HG02571 (cell line): ENCODE data around the gene GSAP.
"Not testable (repeated sequence)": the region's sequence is repeated elsewhere in the genome, so short reads cannot be mapped to it uniquely, and the experiment has no call there.

Experiments used
- ATAC-seq: cut with Tn5 transposase; IDR thresholded peaks from one replicate; pipeline ENCODE4 v1.9.1; 2021; ENCODE audit warnings: mild to moderate bottlenecking, moderate library complexity; ENCODE audit not compliant: unreplicated experiment

Gene GSAP, protein sequence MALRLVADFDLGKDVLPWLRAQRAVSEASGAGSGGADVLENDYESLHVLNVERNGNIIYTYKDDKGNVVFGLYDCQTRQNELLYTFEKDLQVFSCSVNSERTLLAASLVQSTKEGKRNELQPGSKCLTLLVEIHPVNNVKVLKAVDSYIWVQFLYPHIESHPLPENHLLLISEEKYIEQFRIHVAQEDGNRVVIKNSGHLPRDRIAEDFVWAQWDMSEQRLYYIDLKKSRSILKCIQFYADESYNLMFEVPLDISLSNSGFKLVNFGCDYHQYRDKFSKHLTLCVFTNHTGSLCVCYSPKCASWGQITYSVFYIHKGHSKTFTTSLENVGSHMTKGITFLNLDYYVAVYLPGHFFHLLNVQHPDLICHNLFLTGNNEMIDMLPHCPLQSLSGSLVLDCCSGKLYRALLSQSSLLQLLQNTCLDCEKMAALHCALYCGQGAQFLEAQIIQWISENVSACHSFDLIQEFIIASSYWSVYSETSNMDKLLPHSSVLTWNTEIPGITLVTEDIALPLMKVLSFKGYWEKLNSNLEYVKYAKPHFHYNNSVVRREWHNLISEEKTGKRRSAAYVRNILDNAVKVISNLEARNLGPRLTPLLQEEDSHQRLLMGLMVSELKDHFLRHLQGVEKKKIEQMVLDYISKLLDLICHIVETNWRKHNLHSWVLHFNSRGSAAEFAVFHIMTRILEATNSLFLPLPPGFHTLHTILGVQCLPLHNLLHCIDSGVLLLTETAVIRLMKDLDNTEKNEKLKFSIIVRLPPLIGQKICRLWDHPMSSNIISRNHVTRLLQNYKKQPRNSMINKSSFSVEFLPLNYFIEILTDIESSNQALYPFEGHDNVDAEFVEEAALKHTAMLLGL

DNA sequence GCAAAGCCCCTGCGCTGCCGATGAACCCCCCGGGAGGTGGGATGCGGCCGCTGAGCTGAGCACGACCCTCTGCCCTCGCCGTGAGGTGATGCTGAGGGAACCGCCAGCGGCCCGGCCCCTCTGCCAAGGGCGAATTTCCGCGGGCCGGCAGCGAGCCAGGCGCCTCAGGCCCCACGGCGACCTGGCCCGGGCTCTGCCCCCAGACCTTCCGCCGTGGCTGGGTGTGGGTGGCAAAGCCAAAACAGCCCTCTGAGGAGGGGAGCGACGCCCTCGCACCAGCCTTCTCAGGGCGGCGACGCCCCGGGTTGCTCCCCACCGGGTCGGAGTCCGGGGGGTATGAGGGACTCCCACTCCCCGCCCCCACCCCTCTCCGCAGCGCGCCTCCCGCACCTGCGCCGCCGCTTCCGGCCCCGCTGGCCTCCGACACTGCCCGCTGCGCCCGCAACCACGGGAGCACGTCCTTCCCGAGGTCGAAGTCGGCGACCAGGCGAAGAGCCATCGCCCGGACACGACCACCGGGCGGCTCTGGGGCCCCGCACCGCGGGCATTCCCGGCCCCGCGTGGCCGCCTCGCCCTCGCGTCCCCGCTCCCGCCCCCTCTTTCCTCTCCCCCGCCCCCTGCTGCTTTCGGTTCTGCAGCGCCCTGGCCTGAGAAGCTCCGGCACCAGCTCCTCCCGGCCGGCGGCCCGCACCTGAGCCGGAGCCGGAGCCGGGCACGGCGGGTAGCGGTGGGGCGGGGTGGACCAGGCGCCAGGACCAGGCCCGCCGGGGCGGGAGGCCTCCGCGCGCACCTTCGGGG, at the start of gene GSAP:
Gene GSAP, minus strand, starts transcription at position 527 of the 798 bp plus-strand sequence. Its CDS starts 28 bp downstream, at position 499.
- peak; percentile 63 for ATAC-seq

DNA sequence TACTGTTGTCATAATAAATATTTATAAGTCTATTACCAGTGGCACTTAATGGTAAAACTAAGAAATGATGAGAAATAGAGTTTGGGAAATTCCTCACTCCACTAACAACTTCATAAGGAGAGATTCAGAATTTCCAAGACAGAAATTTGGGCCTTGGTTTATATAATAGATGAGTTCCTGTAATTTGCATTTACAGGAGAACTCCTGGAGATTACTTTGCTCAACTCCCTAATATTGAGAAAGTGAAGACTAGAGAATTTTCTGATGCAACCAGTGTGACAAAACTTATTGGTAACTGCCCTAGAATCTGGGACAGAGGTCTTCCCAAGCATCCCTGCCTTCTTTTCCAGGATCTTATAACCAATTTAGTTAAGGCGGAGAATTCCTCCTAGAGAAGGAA, 49.1 kb upstream of the GSAP start:
- ATAC-seq: no peak

DNA sequence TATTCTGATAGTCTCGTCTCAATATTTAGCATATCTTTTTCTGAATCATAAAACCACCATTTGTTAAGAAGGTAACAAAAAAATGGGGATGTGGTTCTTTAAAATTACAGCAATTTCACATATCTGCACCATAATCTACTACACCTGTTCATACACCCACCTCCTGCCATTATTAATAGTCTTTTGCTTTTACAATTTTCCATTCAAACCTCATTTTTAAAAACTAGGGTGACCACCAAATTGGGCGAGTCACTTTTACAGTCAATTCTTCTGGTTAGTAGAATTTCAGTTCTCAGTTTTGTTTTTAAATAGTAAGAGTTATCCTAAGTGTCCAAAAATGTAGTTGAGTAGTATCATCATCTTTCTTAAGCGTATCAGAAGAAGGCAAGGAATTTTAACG, 48.4 kb upstream of the GSAP start:
- ATAC-seq: no peak

DNA sequence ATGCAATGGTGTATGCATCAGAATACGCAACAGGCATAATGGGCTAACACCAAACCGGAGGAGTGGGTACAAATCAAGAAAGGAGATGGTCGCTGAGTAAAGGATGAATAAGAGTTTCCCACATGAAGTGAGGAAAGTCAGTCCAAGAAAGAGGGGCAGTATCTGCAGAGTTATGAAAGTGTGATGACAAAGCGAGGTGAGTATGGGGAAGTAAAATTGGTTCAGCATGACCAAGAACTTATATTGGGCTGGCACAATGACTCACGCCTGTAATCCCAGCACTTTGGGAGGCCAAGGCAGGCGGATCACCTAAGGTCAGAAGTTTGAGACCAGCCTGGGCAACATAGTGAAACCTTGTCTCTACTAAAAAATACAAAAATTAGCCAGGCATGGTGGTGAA, 47.5 kb upstream of the GSAP start:
- peak; percentile 43 for ATAC-seq

DNA sequence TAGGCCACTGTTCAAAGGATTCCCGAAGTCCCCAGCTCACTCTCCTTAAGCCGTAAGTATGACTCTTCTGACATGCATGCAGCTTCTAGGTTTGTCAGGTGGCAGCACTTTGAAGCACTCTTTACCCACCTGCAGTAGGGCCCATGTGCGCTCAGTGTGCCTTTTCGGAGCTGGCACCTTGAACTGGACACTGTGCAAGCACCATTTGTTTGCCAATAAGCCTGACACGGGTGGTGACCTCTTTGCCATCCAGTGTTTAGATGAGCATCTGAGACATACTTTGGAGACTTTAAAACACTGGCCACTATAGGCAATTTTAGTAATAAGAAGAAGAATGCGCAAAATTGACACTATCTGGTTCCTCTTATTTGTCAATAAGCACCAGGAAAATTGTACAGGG, 45.7 kb upstream of the GSAP start:
- ATAC-seq: no peak

DNA sequence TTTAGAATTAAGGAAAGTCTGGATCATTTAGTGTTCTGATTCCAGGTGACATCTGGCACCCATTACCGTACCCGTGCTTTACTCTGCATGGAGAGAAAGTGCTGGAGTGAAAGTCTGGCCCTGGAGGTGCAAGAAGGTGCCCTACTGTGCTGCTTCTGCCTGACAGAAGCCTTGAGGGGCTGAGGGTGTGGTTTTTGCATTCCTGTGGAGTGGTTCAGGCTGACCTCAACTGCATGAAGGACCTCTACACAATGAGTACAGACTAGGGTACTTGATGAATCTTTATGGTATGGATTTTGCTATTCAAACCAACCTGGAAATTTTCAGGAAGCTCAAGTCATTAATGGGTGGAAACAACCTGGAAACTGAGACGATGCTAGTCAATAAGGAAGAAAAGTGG, 45.1 kb upstream of the GSAP start:
- no peak for ATAC-seq

DNA sequence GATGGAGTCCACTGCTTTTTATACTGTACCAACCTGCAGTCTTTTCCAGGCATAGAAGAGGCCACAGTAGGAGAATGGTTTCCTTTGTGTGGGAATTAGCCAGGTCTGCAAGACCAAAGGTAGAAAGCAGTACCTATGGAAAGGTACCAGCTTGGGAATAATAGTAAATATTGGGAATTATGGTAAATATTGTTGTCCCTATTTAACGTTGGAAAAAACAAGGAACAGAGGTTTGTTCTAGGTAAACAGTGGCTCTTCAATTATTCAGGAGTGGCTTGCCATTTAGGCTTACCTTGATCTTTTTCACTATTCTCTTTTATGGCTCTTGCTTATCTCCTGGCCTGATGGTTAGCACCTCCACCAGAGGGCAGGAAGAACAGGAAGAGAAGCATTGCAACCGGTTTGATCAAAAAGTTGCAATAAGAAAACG, 43.9 kb upstream of the GSAP start:
- ATAC-seq: no peak

DNA sequence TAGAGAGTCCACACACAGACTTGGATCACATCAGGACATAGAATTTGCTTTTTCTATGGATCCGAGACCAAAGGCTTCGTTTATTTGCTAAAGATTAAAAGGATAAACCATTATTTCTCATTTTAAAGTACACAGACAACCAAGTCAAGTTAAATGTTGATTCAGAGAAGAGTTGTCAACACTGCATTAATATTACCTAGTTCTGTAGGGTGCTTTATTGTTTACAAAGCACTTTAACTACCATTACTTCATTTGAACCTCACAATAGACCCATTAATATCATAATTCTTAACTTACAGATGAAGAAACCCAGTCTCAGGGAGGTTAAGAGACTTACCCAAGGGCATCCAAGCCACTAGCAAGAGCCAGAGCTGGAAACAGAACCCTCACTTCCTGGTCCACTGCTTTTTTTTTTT, 43.2 kb upstream of the GSAP start:
- ATAC-seq: no peak

DNA sequence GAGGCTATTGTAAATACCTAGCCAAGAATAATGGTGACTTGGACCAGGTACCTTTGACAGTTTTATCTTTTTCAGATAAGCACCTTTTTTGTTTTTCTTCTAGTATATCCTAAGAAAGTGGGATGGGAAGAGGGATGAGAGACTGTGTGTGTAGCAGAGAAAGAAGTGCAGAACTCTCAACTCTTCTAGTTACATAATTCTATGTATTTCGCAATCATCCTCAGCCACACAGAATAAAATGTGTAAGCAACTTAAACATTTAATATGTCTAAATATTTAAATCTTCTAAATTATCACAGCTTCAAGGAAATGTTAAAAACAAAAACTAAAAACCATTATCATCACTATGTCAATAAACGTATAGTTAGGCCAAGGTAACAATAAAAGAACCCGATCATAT, 42.6 kb upstream of the GSAP start:
- ATAC-seq: no peak

DNA sequence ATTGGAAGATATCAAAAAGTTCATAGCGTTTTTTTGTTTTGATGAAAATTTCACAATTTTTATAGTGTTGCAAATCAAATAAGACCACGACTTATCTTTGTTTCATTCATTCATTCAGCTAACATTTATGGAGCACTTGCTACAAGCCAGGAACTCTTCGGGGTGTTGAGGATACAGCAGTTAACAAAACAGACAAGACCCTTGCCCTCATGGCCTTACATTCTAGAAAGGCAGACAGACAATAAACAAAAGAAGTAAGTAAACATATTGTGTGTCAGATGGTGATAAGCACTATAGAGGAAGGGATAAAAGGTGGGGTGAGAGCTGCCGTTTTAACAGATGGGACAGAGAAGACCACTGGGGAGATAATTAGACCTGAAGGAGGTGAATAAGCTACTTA, 41.6 kb upstream of the GSAP start:
- ATAC-seq: no peak

DNA sequence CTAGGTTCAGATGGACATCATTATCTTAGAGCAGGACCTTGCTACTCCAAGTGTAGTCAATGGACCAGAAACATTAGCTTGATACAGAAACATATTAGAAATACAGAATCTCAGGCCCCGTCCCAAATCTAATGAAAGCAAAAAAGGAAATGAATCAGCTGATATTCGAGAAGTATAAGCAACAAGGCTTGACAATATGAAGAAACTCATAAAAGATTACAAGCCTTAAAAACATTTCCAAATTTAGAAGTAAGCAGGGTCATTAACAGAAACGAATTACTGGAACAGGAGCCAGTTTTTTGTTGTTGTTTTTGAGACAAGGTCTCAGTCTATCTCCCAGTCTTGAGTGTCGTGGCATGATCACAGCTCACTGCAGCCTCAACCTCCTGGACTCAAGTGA, 40.5 kb upstream of the GSAP start:
- ATAC-seq: no peak

DNA sequence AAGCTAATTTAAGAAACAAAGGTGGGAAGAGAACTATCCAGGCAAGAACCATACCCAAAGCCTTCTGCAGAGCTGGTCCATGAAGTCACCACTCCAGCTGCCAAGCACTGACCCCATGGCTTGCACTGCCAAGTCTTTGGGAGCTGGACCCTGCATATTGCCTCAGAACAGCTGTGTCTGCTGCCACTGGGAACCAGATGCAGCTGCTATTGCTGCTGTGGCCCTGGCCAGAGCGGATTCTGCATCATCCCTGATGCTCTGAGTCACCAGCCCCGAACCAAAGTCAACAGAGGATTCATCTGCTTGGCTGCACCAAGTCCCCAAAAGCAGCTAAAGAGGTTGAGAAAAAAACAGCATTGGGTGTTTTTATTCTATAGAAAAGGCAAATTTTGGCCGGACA, 39.2 kb upstream of the GSAP start:
- no peak for ATAC-seq

DNA sequence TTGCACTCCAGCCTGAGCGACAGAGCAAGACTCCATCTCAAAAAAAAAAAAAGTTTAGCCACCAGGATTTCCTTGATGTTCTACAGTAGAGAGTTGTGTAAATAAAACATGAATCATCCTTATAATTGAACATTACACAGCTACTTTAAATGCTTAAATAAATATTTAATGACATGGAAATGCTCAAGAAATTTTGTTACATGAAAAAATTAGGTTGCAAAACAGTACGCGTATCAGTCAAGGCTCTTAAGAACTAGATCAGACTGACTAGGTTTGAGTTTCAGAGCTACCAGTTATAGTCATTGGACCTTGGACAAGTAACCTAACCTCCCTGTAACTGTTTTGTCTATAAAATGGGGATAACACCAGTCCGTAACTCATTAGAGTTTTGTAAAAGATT, 38.7 kb upstream of the GSAP start:
- ATAC-seq: no peak

DNA sequence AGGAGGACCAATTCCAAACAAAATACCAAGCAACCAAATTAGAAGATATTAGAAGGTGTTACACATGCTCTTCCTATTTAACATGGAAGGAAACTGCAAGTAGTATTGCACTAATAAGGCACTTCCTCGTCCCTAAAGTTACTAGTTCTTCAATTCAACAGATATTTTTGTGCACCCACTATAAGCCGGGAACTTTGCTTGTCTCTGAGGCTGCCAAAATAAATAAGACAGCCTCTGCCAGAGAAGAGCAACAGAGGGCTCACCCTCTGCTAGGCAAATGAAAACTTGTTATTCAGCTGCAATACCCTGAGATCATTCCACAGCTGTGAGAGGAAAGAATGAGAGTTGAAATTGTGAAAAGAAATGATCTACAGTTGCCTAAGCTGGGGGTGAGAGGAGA, 37.4 kb upstream of the GSAP start:
- ATAC-seq: no peak

DNA sequence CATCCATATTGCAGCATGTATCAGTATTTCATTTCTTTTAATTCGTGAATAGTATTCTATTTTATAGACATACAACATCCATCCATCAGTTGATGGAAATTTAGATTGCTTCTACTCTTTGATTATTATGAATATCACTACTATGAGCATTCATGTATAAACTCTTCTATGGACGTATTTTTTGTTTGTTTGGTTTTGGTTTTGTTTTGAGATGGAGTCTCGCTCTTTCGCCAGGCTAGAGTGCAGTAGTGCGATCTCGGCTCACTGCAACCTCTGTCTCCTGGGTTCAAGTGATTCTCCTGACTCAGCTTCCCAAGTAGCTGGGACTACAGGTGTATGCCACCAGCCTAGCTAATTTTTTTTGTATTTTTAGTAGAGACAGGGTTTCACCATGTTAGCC, 35.8 kb upstream of the GSAP start:
- not testable (repeated sequence) for ATAC-seq

DNA sequence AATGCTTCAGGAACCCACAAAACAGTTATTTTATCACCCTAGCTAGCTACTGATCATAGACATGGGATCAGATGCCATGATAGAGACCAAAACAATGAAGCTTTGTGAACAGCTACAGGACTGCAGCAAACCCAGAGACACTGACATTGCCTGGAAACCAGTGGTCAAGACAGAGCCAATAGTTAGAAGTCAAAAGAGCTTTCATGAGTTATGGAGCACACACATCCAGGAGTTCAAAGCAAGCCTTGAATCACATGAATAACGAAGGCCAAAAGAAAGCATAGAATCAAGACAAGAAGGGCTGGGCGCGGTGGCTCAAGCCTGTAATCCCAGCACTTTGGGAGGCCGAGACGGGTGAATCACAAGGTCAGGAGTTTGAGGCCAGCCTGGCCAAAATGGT, 34.5 kb upstream of the GSAP start:
- no peak for ATAC-seq

DNA sequence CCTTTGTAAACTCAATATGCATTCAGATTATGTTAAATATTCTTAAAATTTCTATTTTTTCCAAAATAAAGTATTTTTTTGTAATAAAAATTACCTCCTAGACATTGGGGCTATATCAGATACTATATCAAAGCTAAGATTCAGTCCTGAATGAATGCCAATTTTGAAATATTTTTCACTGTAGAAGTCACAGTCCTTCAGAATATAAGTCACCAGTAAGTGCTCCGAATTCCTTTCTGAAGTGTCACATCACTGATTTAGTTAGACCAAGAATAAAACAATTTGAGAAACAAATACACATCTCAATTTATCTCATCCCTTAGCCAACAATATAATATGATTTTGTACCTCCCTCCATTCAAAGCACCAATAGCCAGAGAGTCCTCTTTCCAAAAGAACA, 33.9 kb upstream of the GSAP start:
- ATAC-seq: no peak

DNA sequence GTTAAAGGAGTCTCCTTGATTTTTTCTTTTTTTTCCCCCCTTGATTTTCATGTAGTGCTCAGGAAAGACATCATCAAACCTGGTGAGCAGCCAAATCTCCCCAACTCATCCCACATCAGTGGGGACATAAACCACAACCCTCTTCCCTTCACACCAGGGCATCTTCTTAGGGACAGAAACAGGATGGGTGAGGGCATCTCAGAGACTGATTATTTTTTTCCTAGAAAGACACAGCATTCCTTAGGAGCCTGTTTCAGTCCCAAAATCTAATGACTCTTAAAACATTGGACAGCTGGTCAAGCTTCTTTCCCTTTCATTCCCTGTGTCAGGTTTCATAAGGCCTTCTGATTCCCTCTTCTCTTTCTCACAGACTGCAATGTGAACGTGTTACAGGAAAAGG, 31.5 kb upstream of the GSAP start:
- no peak for ATAC-seq

DNA sequence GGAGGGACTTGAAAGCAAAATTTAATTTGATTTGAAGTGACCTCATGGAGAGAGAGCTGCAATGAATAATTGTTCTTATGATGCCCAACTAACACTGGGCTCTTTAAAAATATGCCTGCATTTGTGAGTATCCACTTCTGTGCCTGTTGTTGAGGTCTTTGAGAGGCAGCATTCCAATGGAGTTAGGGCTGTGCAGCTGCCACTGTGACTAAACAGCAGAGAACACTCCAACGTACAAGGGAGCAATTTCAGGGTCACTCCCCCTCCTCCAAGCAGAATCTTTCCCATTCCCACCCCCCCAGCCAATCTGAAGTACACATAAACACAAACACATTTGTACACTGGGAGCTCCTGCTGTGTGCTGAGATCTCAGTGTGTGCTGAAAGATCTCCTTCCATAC, 28.0 kb upstream of the GSAP start:
- ATAC-seq: no peak

DNA sequence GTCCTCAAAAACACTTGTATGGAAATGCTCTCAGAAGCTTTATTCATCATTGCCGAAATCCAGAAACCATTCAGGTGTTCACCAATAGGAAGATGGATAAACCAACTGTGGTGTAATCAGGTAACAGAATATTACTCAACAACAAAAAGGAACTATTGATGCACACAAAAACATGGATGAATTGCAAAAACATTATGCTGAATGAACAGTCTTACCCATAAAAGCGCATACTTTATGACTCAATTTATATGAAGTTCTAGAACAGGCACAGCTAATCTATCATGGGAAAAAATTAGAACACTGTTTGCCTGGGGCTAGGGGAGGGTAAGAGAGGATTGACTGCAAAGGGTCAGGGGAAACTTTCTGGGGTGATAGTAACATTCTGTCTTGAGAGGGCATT, 26.9 kb upstream of the GSAP start:
- no peak for ATAC-seq

DNA sequence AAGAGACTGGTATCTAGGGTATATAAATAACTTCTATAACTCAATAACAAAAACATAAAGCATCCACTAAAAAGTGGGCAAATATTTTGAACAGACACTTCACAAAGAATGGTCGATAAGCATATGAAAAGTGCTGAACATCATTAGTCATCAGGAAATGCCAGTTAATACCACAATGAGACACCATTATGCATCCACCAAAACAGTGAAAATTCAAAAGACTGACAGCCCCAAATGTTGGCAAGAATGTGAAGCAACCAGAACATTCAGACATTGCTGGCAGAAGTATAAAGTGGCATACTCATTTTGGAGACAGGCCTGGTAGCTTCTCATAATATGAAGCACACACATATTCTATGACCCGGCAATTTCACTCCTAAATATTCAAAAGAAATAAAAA, 26.5 kb upstream of the GSAP start:
- ATAC-seq: no peak
